ENCODE measurements around the gene ARL6IP6. TPM values are rescaled to one million over a fixed set of nuclear protein-coding genes. Genes with fewer than 3 reads are reported as not detected.

Gene ARL6IP6
- 23.2 and 28.6 TPM in 2 replicates for total RNA-seq
- 18.2 and 21.1 TPM in 2 replicates for polyA plus RNA-seq

GRCh38 chr2:152718076-152718908 lies at the start of gene ARL6IP6:
TSS of gene ARL6IP6 (plus strand) at chr2:152718620. CDS start at chr2:152718625, 5 bp downstream.
- no peaks in the 10 kb centered on the region for H3K9me3 ChIP-seq (ENCODE audit: low read depth)
- no peaks in the 10 kb centered on the region for H3K9me2 ChIP-seq (replicated peaks; ENCODE audit: insufficient read depth)
- no peaks in the 10 kb centered on the region for H3K27me3 ChIP-seq
- peak within 1 kb of the TSS; percentile 78 for H3K4me3 ChIP-seq
- H3K79me2 ChIP-seq, result peaks cover 80% of the 10 kb centered on the region
- WGBS (ENCODE audit: low lambda C conversion rate, missing lambda C conversion rate), result 2% methylated on average over 72 of the region's 87 CpGs
- H2AFZ ChIP-seq, result peak within 1 kb of the TSS; percentile 98
- TF ChIP-seq EZH2 (IDR thresholded peaks at IDR 0.05; ENCODE audit: borderline replicate concordance), result no peak
- TF ChIP-seq CTCF (IDR thresholded peaks at IDR 0.05; ENCODE audit: poor library complexity), result no peak
- no peak for TF ChIP-seq EZH2phosphoT487 (IDR thresholded peaks at IDR 0.05; ENCODE audit: low read depth, severe bottlenecking, unreplicated experiment)
- peaks cover 24% of the 10 kb centered on the region for H3K4me1 ChIP-seq (ENCODE audit: insufficient read depth)
- peak; percentile 96 for DNase-seq (ENCODE audit: low spot score)
- H4K20me1 ChIP-seq (ENCODE audit: insufficient read depth, poor library complexity, severe bottlenecking), result peaks cover 30% of the 10 kb centered on the region
- H3K4me2 ChIP-seq, result peak within 1 kb of the TSS; percentile 85
- peak within 1 kb of the TSS; percentile 99 for H3K27ac ChIP-seq
- no peaks in the 10 kb centered on the region for H3K36me3 ChIP-seq (replicated peaks; ENCODE audit: insufficient read depth, low read depth)

GRCh38 chr2:152674334-152674733 lies 44.1 kb upstream of the ARL6IP6 start:
- H3K27ac ChIP-seq, result no peak overlapping the region
- WGBS (ENCODE audit: low lambda C conversion rate, missing lambda C conversion rate), result 98% methylated on average over 4 of the region's 4 CpGs
- H3K9me2 ChIP-seq (replicated peaks; ENCODE audit: insufficient read depth), result no peaks in the 10 kb centered on the region
- TF ChIP-seq EZH2phosphoT487 (IDR thresholded peaks at IDR 0.05; ENCODE audit: low read depth, severe bottlenecking, unreplicated experiment) (no peak), EZH2 (IDR thresholded peaks at IDR 0.05; ENCODE audit: borderline replicate concordance) (no peak), CTCF (IDR thresholded peaks at IDR 0.05; ENCODE audit: poor library complexity) (no peak)
- DNase-seq (ENCODE audit: low spot score), result no peak
- no peaks in the 10 kb centered on the region for H3K4me1 ChIP-seq (ENCODE audit: insufficient read depth)
- H4K20me1 ChIP-seq (ENCODE audit: insufficient read depth, poor library complexity, severe bottlenecking), result no peaks in the 10 kb centered on the region
- no peaks in the 10 kb centered on the region for H3K36me3 ChIP-seq (replicated peaks; ENCODE audit: insufficient read depth, low read depth)
- no peak overlapping the region for H3K4me3 ChIP-seq
- H3K9me3 ChIP-seq (ENCODE audit: low read depth), result no peaks in the 10 kb centered on the region
- H3K4me2 ChIP-seq, result no peak overlapping the region
- H3K27me3 ChIP-seq, result no peaks in the 10 kb centered on the region
- H3K79me2 ChIP-seq, result no peaks in the 10 kb centered on the region
- no peak overlapping the region for H2AFZ ChIP-seq

- H3K27ac ChIP-seq, result no peak overlapping the region
- TF ChIP-seq CTCF (IDR thresholded peaks at IDR 0.05; ENCODE audit: poor library complexity), result no peak
- TF ChIP-seq EZH2 (IDR thresholded peaks at IDR 0.05; ENCODE audit: borderline replicate concordance), result no peak
- TF ChIP-seq EZH2phosphoT487 (IDR thresholded peaks at IDR 0.05; ENCODE audit: low read depth, severe bottlenecking, unreplicated experiment), result no peak
- H3K27me3 ChIP-seq, result no peaks in the 10 kb centered on the region
- no peak overlapping the region for H3K4me3 ChIP-seq
- H3K79me2 ChIP-seq, result peaks cover 2% of the 10 kb centered on the region
- no peaks in the 10 kb centered on the region for H3K4me1 ChIP-seq (ENCODE audit: insufficient read depth)
- no peaks in the 10 kb centered on the region for H3K36me3 ChIP-seq (replicated peaks; ENCODE audit: insufficient read depth, low read depth)
- WGBS (ENCODE audit: low lambda C conversion rate, missing lambda C conversion rate), result 91% methylated on average over 3 of the region's 3 CpGs
- no peak for DNase-seq (ENCODE audit: low spot score)
- H3K9me2 ChIP-seq (replicated peaks; ENCODE audit: insufficient read depth), result no peaks in the 10 kb centered on the region
- H3K9me3 ChIP-seq (ENCODE audit: low read depth), result no peaks in the 10 kb centered on the region
- no peak overlapping the region for H3K4me2 ChIP-seq
- H2AFZ ChIP-seq, result no peak overlapping the region
- H4K20me1 ChIP-seq (ENCODE audit: insufficient read depth, poor library complexity, severe bottlenecking), result no peaks in the 10 kb centered on the region
Observed at GRCh38 chr2:152676461-152676860, 42.0 kb upstream of the ARL6IP6 start.

Data from hepatocyte (in vitro differentiated cells).